ENCODE data around the gene NRTN. TPM values are rescaled to one million over a fixed set of nuclear protein-coding genes. Genes with fewer than 3 reads are reported as not detected.

The NRTN gene
- total and polyA plus RNA-seq, 2 experiments from 2014 or later: 4.0 to 5.5 TPM

- Mint-ChIP-seq H3K4me3 (no peak overlapping the region), H3K9me3 (no peaks in the 10 kb centered on the region; the same call in 2 of the 3 replicates), H3K36me3 (ENCODE audit: low read depth) (no peaks in the 10 kb centered on the region), H3K27ac (no peak overlapping the region), H3K27me3 (ENCODE audit: insufficient read depth, low read depth, poor library complexity) (peaks cover 9% of the 10 kb centered on the region), H3K4me1 (no peaks in the 10 kb centered on the region)
- no peaks in the 10 kb centered on the region for H3K4me1 ChIP-seq (ENCODE audit: insufficient read depth)
- no peak for DNase-seq (ENCODE audit: low spot score)
- no peak overlapping the region for H3K4me2 ChIP-seq
- no peaks in the 10 kb centered on the region for H3K27me3 ChIP-seq (ENCODE audit: insufficient read depth)
- H2AFZ ChIP-seq: no peak overlapping the region
- no peaks in the 10 kb centered on the region for H3K36me3 ChIP-seq (ENCODE audit: insufficient read depth)
- no peaks in the 10 kb centered on the region for H3K79me2 ChIP-seq (replicated peaks; ENCODE audit: insufficient read depth)
- TF ChIP-seq POLR2AphosphoS5 (IDR thresholded peaks at IDR 0.05; ENCODE audit: low read depth): no peak
- TF ChIP-seq ZNF114 (CRISPR knock-in tag; IDR thresholded peaks at IDR 0.05): no peak
- no peak for TF ChIP-seq JUNB (IDR thresholded peaks at IDR 0.05; ENCODE audit: unreplicated experiment)
- no peak for TF ChIP-seq REST (IDR thresholded peaks at IDR 0.05; ENCODE audit: unreplicated experiment)
- no peak for TF ChIP-seq EZH2 (IDR thresholded peaks at IDR 0.05; ENCODE audit: low read depth, unreplicated experiment)
- TF ChIP-seq STAT1 (IDR thresholded peaks at IDR 0.05; ENCODE audit: unreplicated experiment): no peak
- no peak for TF ChIP-seq NANOG (IDR thresholded peaks at IDR 0.05; ENCODE audit: borderline replicate concordance)
- no peak for TF ChIP-seq ETS1 (IDR thresholded peaks at IDR 0.05)
- TF ChIP-seq CTCF (conservative IDR thresholded peaks at IDR 0.05; ENCODE audit: low read depth in 2 of 2): no peak
- TF ChIP-seq CREB1 (CRISPR knock-in tag; IDR thresholded peaks at IDR 0.05; ENCODE audit: low read depth): no peak
- no peak for TF ChIP-seq ZNF462 (CRISPR knock-in tag; IDR thresholded peaks at IDR 0.05)
- H3F3A ChIP-seq (replicated peaks; ENCODE audit: low read depth): no peaks in the 10 kb centered on the region
- no peak for ATAC-seq
- H3K9me2 ChIP-seq (ENCODE audit: insufficient read depth): no peaks in the 10 kb centered on the region
- no peak overlapping the region for H3K4me3 ChIP-seq
- H3K27ac ChIP-seq (ENCODE audit: low read depth): no peak overlapping the region
- no peaks in the 10 kb centered on the region; the same call in 1 of the 2 replicates for H4K20me1 ChIP-seq (replicated peaks; ENCODE audit: insufficient read depth)
Observed at GRCh38 chr19:5817218-5817617, 12.4 kb downstream of the NRTN start.
